C4-2B (cell line): ENCODE results near the gene KAT6B.

Experiments used
- H3K27ac ChIP-seq: fragments of 450-650 bp; 2 replicates; pipeline ENCODE4 v1.5.1; 2017
- ZFX ChIP-seq: fragments of 450-650 bp; IDR thresholded peaks from 2 replicates; pipeline ENCODE4 v1.6.1; 2017
- TF ChIP-seq, protein P1 (sequence below): fragments of 450-650 bp; conservative IDR thresholded peaks from 2 replicates; pipeline ENCODE4 v1.5.1; 2017; ENCODE audit warnings: mild to moderate bottlenecking

KAT6B gene

DNA sequence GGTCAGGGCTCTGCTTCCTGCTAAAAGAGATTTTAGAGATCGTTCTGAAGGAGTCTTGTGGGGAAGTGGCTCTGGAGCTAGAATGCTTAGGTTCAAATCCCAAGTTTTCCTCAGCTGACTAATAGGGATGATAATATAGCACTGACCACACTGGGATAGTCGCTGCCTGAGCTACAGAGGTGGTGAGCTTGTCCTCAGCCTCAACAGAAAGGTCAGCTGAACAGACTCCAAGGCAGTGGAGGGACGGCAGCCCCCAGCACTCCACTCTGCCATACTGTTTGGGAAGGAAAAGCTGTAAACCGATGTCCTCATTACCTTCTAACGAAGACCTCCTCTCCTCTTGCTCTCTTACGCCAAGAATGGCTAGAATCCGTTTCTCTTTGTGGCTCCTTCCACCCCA lies 36.2 kb downstream of the KAT6B start:
- no peak overlapping the region for H3K27ac ChIP-seq
- TF ChIP-seq ZFX: no peak
- TF ChIP-seq, protein P1, sequence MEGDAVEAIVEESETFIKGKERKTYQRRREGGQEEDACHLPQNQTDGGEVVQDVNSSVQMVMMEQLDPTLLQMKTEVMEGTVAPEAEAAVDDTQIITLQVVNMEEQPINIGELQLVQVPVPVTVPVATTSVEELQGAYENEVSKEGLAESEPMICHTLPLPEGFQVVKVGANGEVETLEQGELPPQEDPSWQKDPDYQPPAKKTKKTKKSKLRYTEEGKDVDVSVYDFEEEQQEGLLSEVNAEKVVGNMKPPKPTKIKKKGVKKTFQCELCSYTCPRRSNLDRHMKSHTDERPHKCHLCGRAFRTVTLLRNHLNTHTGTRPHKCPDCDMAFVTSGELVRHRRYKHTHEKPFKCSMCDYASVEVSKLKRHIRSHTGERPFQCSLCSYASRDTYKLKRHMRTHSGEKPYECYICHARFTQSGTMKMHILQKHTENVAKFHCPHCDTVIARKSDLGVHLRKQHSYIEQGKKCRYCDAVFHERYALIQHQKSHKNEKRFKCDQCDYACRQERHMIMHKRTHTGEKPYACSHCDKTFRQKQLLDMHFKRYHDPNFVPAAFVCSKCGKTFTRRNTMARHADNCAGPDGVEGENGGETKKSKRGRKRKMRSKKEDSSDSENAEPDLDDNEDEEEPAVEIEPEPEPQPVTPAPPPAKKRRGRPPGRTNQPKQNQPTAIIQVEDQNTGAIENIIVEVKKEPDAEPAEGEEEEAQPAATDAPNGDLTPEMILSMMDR: no peak

DNA sequence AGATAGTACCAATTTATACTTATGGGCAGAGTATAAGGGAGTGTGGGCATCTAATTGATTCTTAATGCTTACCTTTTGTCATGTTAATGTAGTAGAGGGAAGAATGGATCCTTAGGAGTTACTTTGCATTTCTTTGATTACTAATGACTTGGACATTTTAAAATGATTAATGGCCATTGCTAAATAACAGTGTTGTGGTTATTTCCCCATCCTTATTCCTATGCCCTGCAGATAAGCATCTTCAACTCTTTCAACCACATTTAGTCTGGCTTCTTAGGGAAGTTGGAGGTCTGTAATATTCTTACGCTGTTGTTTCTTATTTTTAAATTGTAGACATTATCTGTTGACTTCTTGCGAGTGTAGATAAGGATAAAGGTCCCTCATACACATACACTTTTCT lies 37.2 kb downstream of the KAT6B start:
- TF ChIP-seq, protein P1: no peak
- TF ChIP-seq ZFX: no peak
- no peak overlapping the region for H3K27ac ChIP-seq

DNA sequence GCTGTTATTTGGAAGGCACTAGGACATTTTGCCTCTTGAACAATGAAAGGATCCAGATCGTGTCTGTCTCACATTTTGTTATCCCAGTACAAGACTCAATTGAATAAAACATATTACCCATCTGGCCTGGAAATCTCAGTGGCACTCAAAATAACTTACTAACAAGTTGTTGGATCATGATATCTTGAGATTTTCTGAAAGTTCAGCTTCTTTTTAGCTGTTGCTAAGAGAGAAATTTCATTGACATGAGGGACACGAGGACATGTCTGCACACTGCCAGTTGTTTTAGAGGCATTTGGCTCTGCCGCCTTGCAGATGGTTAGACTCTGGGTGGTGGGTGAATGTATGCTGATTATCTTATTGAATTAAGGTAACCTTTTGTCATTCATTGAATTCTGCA lies 41.0 kb downstream of the KAT6B start:
- H3K27ac ChIP-seq: no peak overlapping the region
- TF ChIP-seq, protein P1: no peak
- no peak for TF ChIP-seq ZFX

DNA sequence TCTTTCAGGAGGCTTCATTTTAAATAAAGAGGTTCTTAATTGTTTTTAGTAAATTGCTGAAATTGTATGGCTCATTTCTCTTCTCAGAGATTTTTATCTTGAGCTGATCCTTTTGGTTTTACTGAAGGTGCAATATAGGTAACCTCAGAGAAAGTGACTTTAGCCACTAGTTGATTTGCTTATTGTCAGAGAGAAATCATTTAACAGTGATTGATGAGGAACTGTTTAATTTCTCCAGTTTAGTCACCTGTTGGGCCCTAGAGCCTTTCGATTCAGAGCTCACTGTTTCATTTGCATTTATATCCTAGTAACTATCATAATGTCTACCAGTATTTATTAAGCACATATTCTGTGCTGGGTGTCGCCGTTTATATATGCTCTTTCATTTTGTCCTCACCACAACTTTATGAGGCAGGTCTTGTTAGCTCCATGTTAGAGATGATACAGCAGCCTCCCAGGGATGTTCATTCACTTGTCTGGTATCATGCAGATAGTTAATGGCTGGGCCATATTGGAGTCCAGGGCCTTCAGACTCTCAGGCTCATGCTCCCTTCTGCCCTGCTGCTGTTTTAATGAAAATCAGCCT lies 42.1 kb downstream of the KAT6B start:
- no peak overlapping the region for H3K27ac ChIP-seq
- TF ChIP-seq ZFX: no peak
- TF ChIP-seq, protein P1: no peak

DNA sequence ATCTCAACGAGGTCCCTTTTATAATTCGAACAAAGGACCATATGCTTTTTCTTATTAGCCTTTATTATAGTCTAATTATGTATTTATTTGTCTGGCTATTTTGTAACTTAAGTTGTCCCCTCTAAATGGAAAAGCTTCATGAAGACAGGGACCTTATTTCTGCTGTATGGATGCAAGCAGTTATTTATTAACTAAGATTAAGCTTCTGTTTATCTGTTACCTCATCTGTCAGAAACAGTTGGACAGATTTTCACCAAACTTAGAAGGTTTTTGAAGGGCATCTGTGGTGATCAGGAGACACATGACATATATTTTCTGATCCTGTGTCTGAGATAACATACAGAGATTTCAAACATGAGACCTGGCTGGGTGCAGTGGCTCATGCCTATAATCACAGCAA lies 43.2 kb downstream of the KAT6B start:
- H3K27ac ChIP-seq: no peak overlapping the region
- TF ChIP-seq ZFX: no peak
- TF ChIP-seq, protein P1: no peak

DNA sequence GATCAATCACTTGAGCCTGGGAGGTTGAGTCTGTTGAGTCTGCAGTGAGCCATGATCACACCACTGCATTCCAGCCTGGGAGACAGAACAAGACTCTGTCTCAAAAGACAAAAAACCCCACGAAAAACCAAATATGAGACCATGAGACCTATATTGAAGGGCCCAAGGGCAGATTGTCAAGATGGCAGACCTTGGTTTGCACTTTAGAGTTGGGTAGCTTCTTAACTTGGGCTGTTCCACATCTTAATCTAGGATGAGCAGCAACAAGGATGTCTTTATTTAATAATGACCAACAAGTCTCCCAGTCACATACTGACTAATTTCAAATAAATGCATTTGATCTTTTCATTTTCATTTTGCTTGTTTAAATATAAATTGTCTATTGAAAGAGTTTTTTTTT lies 43.8 kb downstream of the KAT6B start:
- no peak overlapping the region for H3K27ac ChIP-seq
- TF ChIP-seq, protein P1: no peak
- no peak for TF ChIP-seq ZFX

DNA sequence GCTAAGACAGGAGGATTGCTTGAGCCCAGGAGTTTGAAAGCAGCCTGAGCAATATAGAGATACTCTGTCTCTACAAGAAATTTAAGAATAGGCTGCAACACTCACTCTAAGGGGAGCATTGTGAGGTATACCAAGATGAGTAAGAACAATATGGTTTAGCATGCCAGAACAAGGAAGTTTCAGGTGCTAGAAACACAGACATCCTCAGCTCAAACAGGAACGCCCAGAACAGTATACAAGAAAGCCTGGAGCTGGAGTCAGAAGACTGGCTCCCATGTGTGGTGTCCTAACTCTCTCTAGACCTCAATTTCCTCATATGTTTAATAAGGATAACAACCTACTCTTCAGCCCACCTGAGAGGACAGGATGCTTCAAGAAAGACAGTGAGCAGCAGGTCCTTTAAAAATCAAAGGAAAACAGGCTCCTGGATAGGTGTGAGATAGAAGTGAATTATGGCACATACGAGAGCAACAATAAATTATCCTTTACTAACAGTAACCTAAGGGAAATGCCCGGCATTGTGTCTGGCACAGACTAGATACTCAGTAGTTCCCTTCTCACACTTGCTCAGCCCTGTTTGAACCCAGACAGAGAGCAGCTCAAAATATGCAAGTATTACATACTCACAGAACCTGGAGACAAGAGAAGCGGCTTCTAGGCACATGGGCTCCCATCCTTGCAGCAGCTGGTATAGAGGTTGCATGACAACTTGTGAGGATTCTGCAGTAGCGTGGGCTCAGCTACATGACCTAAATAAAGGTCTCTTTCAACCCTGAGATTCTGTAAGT lies 45.4 kb downstream of the KAT6B start:
- TF ChIP-seq, protein P1: no peak
- no peak for TF ChIP-seq ZFX
- peak overlapping the region; percentile 22; the same call in 1 of the 2 replicates for H3K27ac ChIP-seq
